SK-N-SH (cell line): ENCODE measurements around the gene C14orf132.

ENCODE experiments used
- CTCF ChIP-seq: fragments of 200-600 bp; sonication (generic); IDR thresholded peaks from 2 replicates; pipeline ENCODE4 v1.6.1; 2017; ENCODE audit warnings: antibody characterized with exemption, mild to moderate bottlenecking, moderate library complexity
- EP300 ChIP-seq, 2 experiments: IDR thresholded peaks; 2 replicates each; pipeline versions ENCODE4 v1.4.0 to v1.6.1; 2012; ENCODE audit warnings: borderline replicate concordance in 1 of 2, low read depth in 1 of 2, low read length in 1 of 2
- FOXJ3 ChIP-seq: sonication (generic); formaldehyde crosslinking; IDR thresholded peaks from 2 replicates; pipeline ENCODE4 v1.5.1; 2020; ENCODE audit warnings: mild to moderate bottlenecking, missing genetic modification reagents
- JUND ChIP-seq: IDR thresholded peaks from 2 replicates; pipeline ENCODE4 v1.4.0; 2012
- POLR2AphosphoS5 ChIP-seq: IDR thresholded peaks from 2 replicates; pipeline ENCODE4 v1.6.1; 2012; ENCODE audit warnings: low read depth, low read length
- RAD21 ChIP-seq: IDR thresholded peaks from 2 replicates; pipeline ENCODE4 v1.6.1; 2012; ENCODE audit warnings: mild to moderate bottlenecking, low read length
- SIN3A ChIP-seq: IDR thresholded peaks from 2 replicates; pipeline ENCODE4 v1.6.1; 2012; ENCODE audit warnings: low read depth, mild to moderate bottlenecking, low read length, moderate library complexity, borderline replicate concordance
- ZBTB33 ChIP-seq: IDR thresholded peaks from 2 replicates; pipeline ENCODE4 v1.4.0; 2012; ENCODE audit warnings: low read depth, borderline replicate concordance
- TF ChIP-seq, protein P1 (sequence below): IDR thresholded peaks from 2 replicates; pipeline ENCODE4 v1.4.0; 2012; ENCODE audit warnings: low read depth, borderline replicate concordance
- TF ChIP-seq, protein P2 (sequence below): IDR thresholded peaks from 2 replicates; pipeline ENCODE4 v1.6.1; 2012; ENCODE audit warnings: mild to moderate bottlenecking, low read depth, low read length, moderate library complexity
- TF ChIP-seq, protein P3 (sequence below): IDR thresholded peaks from 2 replicates; pipeline ENCODE4 v1.4.0; 2012; ENCODE audit warnings: low read depth

- TF ChIP-seq, protein P1, sequence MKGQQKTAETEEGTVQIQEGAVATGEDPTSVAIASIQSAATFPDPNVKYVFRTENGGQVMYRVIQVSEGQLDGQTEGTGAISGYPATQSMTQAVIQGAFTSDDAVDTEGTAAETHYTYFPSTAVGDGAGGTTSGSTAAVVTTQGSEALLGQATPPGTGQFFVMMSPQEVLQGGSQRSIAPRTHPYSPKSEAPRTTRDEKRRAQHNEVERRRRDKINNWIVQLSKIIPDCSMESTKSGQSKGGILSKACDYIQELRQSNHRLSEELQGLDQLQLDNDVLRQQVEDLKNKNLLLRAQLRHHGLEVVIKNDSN = no peak
- TF ChIP-seq FOXJ3 (CRISPR knock-in tag) = no peak
- TF ChIP-seq CTCF = no peak
- no peak for TF ChIP-seq RAD21
- TF ChIP-seq POLR2AphosphoS5 = no peak
- TF ChIP-seq EP300 (IDR thresholded peaks at IDR 0.05; ENCODE audit: borderline replicate concordance in 1 of 2, low read depth in 1 of 2, low read length in 1 of 2) = no peak
- TF ChIP-seq ZBTB33 = no peak
- TF ChIP-seq, protein P2, sequence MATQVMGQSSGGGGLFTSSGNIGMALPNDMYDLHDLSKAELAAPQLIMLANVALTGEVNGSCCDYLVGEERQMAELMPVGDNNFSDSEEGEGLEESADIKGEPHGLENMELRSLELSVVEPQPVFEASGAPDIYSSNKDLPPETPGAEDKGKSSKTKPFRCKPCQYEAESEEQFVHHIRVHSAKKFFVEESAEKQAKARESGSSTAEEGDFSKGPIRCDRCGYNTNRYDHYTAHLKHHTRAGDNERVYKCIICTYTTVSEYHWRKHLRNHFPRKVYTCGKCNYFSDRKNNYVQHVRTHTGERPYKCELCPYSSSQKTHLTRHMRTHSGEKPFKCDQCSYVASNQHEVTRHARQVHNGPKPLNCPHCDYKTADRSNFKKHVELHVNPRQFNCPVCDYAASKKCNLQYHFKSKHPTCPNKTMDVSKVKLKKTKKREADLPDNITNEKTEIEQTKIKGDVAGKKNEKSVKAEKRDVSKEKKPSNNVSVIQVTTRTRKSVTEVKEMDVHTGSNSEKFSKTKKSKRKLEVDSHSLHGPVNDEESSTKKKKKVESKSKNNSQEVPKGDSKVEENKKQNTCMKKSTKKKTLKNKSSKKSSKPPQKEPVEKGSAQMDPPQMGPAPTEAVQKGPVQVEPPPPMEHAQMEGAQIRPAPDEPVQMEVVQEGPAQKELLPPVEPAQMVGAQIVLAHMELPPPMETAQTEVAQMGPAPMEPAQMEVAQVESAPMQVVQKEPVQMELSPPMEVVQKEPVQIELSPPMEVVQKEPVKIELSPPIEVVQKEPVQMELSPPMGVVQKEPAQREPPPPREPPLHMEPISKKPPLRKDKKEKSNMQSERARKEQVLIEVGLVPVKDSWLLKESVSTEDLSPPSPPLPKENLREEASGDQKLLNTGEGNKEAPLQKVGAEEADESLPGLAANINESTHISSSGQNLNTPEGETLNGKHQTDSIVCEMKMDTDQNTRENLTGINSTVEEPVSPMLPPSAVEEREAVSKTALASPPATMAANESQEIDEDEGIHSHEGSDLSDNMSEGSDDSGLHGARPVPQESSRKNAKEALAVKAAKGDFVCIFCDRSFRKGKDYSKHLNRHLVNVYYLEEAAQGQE = no peak
- TF ChIP-seq JUND = no peak
- TF ChIP-seq, protein P3, sequence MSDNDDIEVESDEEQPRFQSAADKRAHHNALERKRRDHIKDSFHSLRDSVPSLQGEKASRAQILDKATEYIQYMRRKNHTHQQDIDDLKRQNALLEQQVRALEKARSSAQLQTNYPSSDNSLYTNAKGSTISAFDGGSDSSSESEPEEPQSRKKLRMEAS = no peak
- no peak for TF ChIP-seq SIN3A
Measured at GRCh38 chr14:96067985-96068930, 29.1 kb downstream of the C14orf132 start.
